Activated naive CD8-positive, alpha-beta T cell treated with anti-CD3 and anti-CD28 coated beads, Interleukin-2, amount 10 ng/mL, durations not matched to agents 7 days and 5 days (primary cell): Measurements from ENCODE around the gene DND1. TPM values are rescaled to one million over a fixed set of nuclear protein-coding genes. Genes with fewer than 3 reads are reported as not detected.
"Not testable (repeated sequence)": the region's sequence is repeated elsewhere in the genome, so short reads cannot be mapped to it uniquely, and the experiment has no call there.

Experiments
- ATAC-seq: fragments of 150-1000 bp; cut with Tn5 transposase; one replicate; pipeline ENCODE4 v1.10.0; 2021; ENCODE audit warnings: low read depth, moderate library complexity
- POLR2A ChIA-PET: fragments of 350-600 bp; sonication (Branson Sonifier 250); formaldehyde crosslinking; loops from one replicate; lab custom pipeline; 2021; ENCODE audit warnings: antibody characterized with exemption; lab: Charles Lee
- DNase-seq: peaks from one replicate; pipeline ENCODE4 v3.0.0; 2021
- H3K27ac Mint-ChIP-seq: one replicate; pipeline ENCODE4 v1.8.0; 2022; ENCODE audit warnings: mild to moderate bottlenecking, mixed read lengths
- H3K27me3 Mint-ChIP-seq: one replicate; pipeline ENCODE4 v1.8.0; 2022; ENCODE audit warnings: mild to moderate bottlenecking, moderate library complexity, mixed read lengths
- H3K36me3 Mint-ChIP-seq: one replicate; pipeline ENCODE4 v1.8.0; 2021; ENCODE audit warnings: mild to moderate bottlenecking, mixed read lengths
- H3K4me1 Mint-ChIP-seq: one replicate; pipeline ENCODE4 v1.8.0; 2021; ENCODE audit warnings: mixed read lengths
- H3K4me3 Mint-ChIP-seq: one replicate; pipeline ENCODE4 v1.8.0; 2022; ENCODE audit warnings: mild to moderate bottlenecking, moderate library complexity, mixed read lengths
- H3K9me3 Mint-ChIP-seq: one replicate; pipeline ENCODE4 v1.8.0; 2021; ENCODE audit warnings: mixed read lengths
- total RNA-seq, 2 experiments: library from RNA; stranded (reverse); gene quantifications; one replicate each; pipeline ENCODE4 v1.2.3, GENCODE V29; 2021

Gene DND1
- 1 to 10 TPM; 3.1 to 3.4 TPM for total RNA-seq

DNA sequence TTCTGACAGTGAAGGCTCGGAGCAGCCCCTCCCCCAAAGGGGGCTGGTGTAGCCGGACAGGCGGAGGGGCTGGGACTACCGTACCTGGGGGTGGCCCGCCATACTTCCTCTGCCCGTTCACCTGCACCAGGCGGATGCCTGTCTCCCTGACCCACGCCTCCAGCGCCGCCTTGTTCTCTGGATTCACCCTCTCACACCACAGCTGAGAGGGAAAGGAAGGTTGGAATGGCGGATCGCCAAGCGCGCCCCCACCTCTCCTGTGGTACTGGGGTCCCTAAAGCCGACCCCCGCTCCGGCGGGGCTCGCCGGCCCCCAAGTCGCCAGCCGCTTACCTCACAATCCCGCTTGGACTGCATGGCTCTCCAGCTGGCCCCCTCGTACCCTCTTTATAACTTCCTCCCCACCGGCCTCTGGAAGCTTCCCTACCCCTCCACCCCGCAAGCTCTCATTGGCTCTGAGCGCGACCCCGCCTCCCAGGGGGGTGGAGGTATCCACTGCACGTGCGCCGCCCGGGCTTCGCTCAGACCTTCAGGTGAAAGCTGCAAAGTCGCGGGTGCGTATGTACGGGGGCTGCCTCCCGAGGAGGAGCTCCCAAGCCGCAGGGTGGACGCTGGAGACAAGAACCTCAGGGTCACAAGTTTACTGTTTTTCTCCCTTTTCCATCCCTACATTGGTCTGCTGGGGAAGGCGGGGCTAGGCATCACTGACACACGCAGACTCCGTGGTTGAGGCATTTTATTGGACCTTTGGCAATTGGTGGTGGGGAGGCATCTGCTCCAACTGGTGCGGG lies at the start of gene DND1:
Gene DND1, minus strand, starts transcription at position 390 of the 790 bp plus-strand sequence. Its CDS starts 34 bp downstream, at position 356.
- DNase-seq = no peak
- Mint-ChIP-seq H3K27me3 (no peaks in the 10 kb centered on the region), H3K4me3 (no peak within 1 kb of the TSS), H3K9me3 (no peaks in the 10 kb centered on the region), H3K36me3 (peaks cover 14% of the 10 kb centered on the region), H3K27ac (no peak within 1 kb of the TSS), H3K4me1 (peaks cover 13% of the 10 kb centered on the region)
- ATAC-seq = no peak
- POLR2A ChIA-PET = interaction anchor here (1.4 to 1.8 kb wide), 2 partner anchors 9 to 17 kb away, joined by 6 to 7 read pairs; partner anchors contain the start of genes HARS1, HARS2 and WDR55

DNA sequence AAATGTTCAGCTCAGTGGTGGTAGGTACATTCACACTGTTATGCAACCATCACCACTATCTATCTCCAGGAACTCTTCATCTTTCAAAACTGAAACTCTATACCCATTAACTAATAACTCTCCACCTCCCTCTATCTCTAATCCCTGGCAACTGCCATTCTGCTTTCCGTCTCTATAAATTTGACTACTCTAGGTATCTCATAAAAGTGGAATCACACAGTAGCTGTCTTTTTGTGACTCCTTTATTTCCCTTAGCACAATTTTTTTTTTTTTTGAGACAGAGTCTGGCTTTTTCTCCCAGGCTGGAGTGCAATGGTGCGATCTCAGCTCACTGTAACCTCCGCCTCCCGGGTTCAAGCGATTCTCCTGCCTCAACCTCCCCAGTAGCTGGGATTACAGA lies 48.0 kb upstream of the DND1 start:
- H3K9me3 Mint-ChIP-seq, ATAC-seq, H3K27ac Mint-ChIP-seq, DNase-seq, H3K36me3 Mint-ChIP-seq, H3K4me3 Mint-ChIP-seq: not testable (repeated sequence)
- POLR2A ChIA-PET = interaction anchor here (0.7 kb wide), 1 partner anchor 546 kb away, joined by 3 read pairs; no protein-coding TSS in a partner anchor
- H3K4me1 Mint-ChIP-seq = peaks cover 14% of the 10 kb centered on the region
- H3K27me3 Mint-ChIP-seq = peaks cover 14% of the 10 kb centered on the region

- Mint-ChIP-seq H3K4me3 (peak overlapping the region; percentile 14), H3K27me3 (peaks cover 14% of the 10 kb centered on the region)
- ATAC-seq, H3K9me3 Mint-ChIP-seq, H3K4me1 Mint-ChIP-seq, H3K27ac Mint-ChIP-seq, H3K36me3 Mint-ChIP-seq, DNase-seq: not testable (repeated sequence)
- POLR2A ChIA-PET = interaction anchor here (0.7 kb wide), 1 partner anchor 545 kb away, joined by 3 read pairs; no protein-coding TSS in a partner anchor
These were observed 47.4 kb upstream of the DND1 start for GRCh38 chr5:140720738-140721137.

DNA sequence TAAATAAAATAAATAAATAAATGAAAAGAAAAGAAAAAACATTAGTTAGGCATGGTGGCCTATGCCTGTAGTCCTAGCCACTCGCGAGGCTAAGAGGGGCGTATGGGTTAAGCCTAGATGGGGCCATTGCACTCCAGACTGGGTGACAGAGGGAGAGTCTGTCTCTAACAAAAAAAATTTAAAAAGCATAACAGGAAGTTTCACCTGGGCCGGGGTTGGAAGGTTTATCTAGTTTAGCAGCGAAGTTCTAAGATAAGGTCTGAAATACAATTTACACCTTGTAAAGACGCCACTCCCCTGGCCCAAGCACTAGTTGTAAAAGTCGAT lies 44.9 kb upstream of the DND1 start:
- ATAC-seq (no peak), DNase-seq (no peak)
- Mint-ChIP-seq H3K36me3 (no peaks in the 10 kb centered on the region), H3K9me3 (no peaks in the 10 kb centered on the region), H3K27ac (no peak overlapping the region), H3K4me3 (no peak overlapping the region), H3K27me3 (peaks cover 16% of the 10 kb centered on the region), H3K4me1 (peaks cover 3% of the 10 kb centered on the region)
- POLR2A ChIA-PET = no interaction called here

GRCh38 chr5:140716238-140716637 lies 42.9 kb upstream of the DND1 start:
- H3K4me3 Mint-ChIP-seq, H3K9me3 Mint-ChIP-seq, H3K36me3 Mint-ChIP-seq, ATAC-seq, POLR2A ChIA-PET, H3K27me3 Mint-ChIP-seq, H3K27ac Mint-ChIP-seq, DNase-seq: not testable (repeated sequence)
- peaks cover 11% of the 10 kb centered on the region for H3K4me1 Mint-ChIP-seq

DNA sequence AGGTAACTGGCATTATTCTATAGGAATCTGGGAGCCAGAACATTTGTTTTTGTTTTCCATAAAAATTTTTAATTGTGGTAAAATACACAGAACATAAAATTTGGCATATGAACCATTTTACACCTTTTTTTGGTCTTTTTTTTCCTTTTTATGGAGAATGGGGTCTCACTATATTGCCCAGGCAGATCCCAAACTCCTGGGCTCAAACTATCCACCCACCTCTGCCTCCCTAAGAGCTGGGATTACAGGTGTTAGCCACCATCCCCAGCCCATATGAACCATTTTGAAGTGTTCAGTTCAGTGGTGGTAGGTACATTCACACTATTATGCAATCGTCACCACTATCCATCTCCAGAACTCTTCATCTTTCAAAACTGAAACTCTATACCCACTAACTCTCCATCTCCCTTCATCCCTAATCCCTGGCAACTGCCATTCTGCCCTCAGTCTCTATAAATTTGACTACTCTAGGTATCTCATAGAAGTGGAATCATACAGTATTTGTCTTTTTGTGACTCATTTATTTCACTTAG lies 40.3 kb upstream of the DND1 start:
- peaks cover 14% of the 10 kb centered on the region for H3K4me1 Mint-ChIP-seq
- no peak for DNase-seq
- POLR2A ChIA-PET = no interaction called here
- H3K4me3 Mint-ChIP-seq = no peak overlapping the region
- ATAC-seq = no peak
- H3K27me3 Mint-ChIP-seq = peaks cover 6% of the 10 kb centered on the region
- no peaks in the 10 kb centered on the region for H3K9me3 Mint-ChIP-seq
- H3K27ac Mint-ChIP-seq = no peak overlapping the region
- H3K36me3 Mint-ChIP-seq = no peaks in the 10 kb centered on the region

DNA sequence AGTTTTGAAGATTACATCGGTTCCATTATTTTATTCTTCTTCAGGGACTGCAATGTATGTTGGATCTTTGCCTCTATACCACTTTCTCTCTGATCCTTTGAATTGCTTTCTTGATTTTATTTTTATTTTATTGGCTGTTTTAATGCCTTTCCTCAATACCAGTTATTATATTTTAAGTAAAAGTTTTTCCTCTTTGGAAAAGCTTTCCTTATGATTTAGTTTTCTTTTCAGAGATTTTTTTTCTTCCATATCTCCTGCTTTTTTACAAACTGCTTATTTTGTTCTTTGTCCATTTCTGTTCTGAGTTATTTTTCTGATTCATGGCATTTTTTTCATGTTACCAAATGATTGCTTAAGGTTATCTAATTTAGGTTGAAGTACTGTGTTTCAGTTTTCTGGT lies 38.4 kb upstream of the DND1 start:
- Mint-ChIP-seq H3K27me3 (peaks cover 6% of the 10 kb centered on the region), H3K9me3 (no peaks in the 10 kb centered on the region), H3K4me3 (peak overlapping the region; percentile 89), H3K36me3 (peaks cover 2% of the 10 kb centered on the region), H3K27ac (no peak overlapping the region), H3K4me1 (peaks cover 14% of the 10 kb centered on the region)
- ATAC-seq (no peak), DNase-seq (no peak)
- POLR2A ChIA-PET = interaction anchor here (0.7 to 2.2 kb wide), 6 partner anchors 11 to 154 kb away, joined by 3 to 20 read pairs (median 4); partner anchors contain the start of genes APBB3, HARS1, HARS2 and SLC35A4

DNA sequence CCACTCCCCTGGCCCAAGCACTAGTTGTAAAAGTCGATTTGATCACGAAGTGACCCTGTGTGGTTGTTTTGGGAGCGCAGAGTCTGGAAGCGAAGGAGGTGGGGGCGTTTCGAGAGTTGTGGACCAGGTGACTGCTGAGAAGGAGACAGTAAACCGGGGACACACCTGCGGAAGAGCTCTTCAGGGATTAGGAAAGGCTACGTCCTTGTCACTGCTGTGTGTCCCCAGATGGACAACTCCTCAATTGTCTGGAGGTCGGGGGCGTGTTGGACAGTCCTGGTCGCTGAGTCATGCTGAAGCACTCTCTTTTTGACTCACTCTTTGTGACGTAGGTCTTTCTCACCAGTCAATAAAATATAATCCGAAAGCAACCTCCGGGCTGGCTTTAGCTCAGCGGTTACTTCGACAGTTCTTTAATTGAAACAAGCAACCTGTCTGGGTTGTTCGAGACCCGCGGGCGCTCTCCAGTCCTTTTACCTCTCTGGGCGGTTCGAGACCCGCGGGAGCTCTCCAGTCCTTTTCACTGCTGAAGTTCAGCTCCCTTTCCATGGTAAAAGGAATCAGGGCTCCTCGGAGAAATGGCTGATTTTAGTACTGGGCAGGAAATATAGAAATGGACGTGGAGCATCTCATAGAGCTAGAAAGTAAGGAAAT lies 37.6 kb upstream of the DND1 start:
- POLR2A ChIA-PET = interaction anchor here (0.7 to 2.2 kb wide), 11 partner anchors 10 to 609 kb away, joined by 3 to 20 read pairs (median 5); partner anchors contain the start of genes ANKHD1, APBB3, HARS1 and HARS2
- peaks cover 16% of the 10 kb centered on the region for H3K4me1 Mint-ChIP-seq

DNA sequence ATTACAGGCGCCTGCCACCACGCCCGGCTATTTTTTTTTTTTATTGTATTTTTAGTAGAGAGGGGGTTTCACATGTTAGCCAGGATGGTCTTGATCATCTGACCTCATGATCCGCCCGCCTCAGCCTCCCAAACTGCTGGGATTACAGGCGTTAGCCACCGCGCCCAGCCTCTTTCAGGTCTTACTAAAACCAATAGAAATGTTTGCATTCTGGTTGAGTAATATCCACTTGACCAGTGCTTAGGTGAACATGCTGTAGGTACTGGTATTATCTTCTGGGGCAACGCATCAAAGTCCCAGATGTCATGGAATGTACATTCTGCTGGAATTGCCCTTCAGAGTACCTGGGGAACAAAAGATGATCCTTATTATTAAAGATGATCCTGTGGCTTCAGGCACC lies 35.4 kb upstream of the DND1 start:
- not testable (repeated sequence) for H3K4me3 Mint-ChIP-seq, H3K9me3 Mint-ChIP-seq, H3K27ac Mint-ChIP-seq, DNase-seq, ATAC-seq, H3K27me3 Mint-ChIP-seq, H3K36me3 Mint-ChIP-seq
- peaks cover 18% of the 10 kb centered on the region for H3K4me1 Mint-ChIP-seq
- POLR2A ChIA-PET = interaction anchor here (1.3 kb wide), 1 partner anchor 9 kb away, joined by 3 read pairs; the partner anchor contains the start of gene ZMAT2

More for the DNA sequence above, 37.6 kb upstream of the DND1 start:
- Mint-ChIP-seq H3K4me3 (peak overlapping the region; percentile 89), H3K36me3 (peaks cover 5% of the 10 kb centered on the region), H3K27ac (peak overlapping the region; percentile 95), H3K9me3 (no peaks in the 10 kb centered on the region), H3K27me3 (peaks cover 6% of the 10 kb centered on the region)
- DNase-seq (peak; percentile 75), ATAC-seq (peak; percentile 91)

- Mint-ChIP-seq H3K4me1 (peaks cover 16% of the 10 kb centered on the region), H3K27me3 (no peaks in the 10 kb centered on the region), H3K27ac (no peak overlapping the region), H3K4me3 (no peak overlapping the region), H3K9me3 (no peaks in the 10 kb centered on the region), H3K36me3 (peaks cover 12% of the 10 kb centered on the region)
- POLR2A ChIA-PET = interaction anchor here (0.7 to 1.3 kb wide), 2 partner anchors 8 to 94 kb away, joined by 3 read pairs; partner anchors contain the start of gene ZMAT2
- no peak for DNase-seq
- no peak for ATAC-seq
These were observed 34.4 kb upstream of the DND1 start for GRCh38 chr5:140707812-140708211.

DNA sequence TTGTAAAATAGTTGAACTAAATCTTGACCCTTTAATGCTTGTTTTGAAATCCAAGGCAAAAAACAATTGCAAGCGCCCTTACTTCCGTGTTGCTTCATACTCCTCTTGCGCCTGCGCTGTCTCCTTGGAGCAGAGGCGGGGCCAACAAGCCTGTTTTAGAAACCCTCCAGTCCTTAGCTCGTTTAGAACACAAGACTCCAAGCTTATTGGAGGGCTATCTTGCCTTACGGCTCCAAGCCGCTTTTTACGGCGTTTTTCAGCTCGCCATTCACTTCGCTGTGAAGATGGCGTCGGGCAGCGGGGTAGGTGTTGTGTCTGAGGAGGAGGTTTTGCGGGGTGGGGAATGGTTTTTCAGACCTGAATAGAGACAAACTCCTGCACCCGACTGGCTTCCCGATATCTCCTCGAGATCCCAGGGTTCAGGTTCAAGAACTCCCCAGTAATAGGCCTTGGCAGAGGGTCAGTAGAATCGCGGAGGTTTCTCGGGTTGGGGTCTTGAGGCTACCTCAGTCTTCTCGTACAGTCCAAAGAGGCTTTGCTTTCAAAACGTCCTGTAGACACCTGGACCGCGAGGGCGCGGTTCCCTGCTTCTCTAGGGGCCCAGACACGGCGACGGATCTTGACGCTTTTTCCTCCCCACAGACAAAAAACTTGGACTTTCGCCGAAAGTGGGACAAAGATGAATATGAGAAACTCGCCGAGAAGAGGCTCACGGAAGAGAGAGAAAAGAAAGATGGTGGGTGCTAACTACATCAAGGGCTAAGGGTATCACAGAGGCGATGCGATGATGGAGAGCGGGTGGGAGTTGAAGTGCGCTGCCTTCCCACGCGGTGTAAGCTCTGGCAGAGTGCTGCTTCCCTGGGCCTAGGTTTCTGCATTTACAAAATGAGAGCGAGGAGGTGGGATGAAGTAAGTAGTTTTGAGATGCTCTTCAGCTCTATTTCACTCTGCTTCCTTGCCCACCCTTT lies 27.1 kb upstream of the DND1 start, which contains the start of gene ZMAT2:
Gene ZMAT2, plus strand, starts transcription at position 271 of the 968 bp plus-strand sequence. Its CDS starts 14 bp downstream, at position 285.
- Mint-ChIP-seq H3K27me3 (no peaks in the 10 kb centered on the region), H3K9me3 (no peaks in the 10 kb centered on the region), H3K4me1 (peaks cover 15% of the 10 kb centered on the region), H3K4me3 (peak within 1 kb of the TSS; percentile 97), H3K27ac (peak within 1 kb of the TSS; percentile 95), H3K36me3 (peaks cover 43% of the 10 kb centered on the region)
- peak; percentile 99 for ATAC-seq
- POLR2A ChIA-PET = interaction anchor here (0.5 to 1.9 kb wide), 16 partner anchors 8 to 620 kb away, joined by 3 to 25 read pairs (median 4); partner anchors contain the start of genes ANKHD1, EIF4EBP3, HARS1 and HARS2
- DNase-seq = peak; percentile 82

DNA sequence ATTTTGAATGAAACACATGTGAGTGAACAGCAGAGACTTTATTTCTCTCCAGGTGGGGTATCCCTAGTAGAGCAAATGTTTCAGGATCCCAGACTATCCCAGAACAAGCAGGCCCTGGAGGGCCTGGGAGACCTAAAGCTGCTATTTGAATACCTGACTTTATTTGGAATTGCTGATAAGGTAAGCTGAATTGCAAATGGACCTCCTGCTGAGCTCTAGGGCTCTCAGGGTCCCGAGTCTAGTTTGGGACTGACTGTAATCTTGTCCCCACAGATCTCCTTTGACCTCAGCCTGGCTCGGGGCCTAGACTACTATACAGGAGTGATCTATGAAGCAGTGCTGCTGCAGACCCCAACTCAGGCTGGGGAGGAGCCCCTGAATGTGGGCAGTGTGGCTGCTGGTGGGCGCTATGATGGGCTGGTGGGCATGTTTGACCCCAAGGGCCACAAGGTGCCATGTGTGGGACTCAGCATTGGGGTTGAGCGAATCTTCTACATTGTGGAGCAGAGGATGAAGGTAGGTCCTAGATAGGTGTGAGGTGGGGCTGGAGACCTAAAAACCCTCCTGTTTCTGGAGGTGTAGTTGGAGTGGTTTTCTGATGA lies 23.6 kb upstream of the DND1 start:
- ATAC-seq (no peak), DNase-seq (no peak)
- POLR2A ChIA-PET = interaction anchor here (0.8 kb wide), 1 partner anchor 49 kb away, joined by 7 read pairs; the partner anchor contains the start of genes IK and NDUFA2
- Mint-ChIP-seq H3K9me3 (no peaks in the 10 kb centered on the region), H3K36me3 (peaks cover 43% of the 10 kb centered on the region), H3K4me1 (peaks cover 22% of the 10 kb centered on the region), H3K27ac (no peak overlapping the region), H3K4me3 (no peak overlapping the region), H3K27me3 (no peaks in the 10 kb centered on the region)
